ENCODE results near the gene UROD.

DNA sequence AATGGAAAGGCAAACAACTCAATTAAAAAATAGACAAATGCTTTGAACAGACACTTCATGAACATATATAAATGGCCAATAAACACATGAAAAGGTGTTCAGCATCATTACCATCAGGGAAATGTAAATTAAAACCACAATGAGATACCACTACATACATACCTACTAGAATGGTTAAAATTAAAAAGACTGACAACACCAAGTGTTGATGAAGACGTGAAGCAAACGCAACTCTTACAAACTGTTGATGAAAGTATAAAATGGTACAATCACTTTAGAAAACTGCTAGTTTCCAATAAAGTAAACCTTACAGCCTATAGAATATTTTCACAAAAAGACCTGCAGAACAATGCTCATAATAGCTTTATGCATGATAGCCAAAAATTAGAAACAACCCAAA is 35.8 kb upstream of the UROD start:
- TF ChIP-seq, protein P1, sequence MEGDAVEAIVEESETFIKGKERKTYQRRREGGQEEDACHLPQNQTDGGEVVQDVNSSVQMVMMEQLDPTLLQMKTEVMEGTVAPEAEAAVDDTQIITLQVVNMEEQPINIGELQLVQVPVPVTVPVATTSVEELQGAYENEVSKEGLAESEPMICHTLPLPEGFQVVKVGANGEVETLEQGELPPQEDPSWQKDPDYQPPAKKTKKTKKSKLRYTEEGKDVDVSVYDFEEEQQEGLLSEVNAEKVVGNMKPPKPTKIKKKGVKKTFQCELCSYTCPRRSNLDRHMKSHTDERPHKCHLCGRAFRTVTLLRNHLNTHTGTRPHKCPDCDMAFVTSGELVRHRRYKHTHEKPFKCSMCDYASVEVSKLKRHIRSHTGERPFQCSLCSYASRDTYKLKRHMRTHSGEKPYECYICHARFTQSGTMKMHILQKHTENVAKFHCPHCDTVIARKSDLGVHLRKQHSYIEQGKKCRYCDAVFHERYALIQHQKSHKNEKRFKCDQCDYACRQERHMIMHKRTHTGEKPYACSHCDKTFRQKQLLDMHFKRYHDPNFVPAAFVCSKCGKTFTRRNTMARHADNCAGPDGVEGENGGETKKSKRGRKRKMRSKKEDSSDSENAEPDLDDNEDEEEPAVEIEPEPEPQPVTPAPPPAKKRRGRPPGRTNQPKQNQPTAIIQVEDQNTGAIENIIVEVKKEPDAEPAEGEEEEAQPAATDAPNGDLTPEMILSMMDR (IDR thresholded peaks at IDR 0.05): no peak
- TF ChIP-seq POLR2A (IDR thresholded peaks at IDR 0.05): no peak
